Measurements from ENCODE around the gene CXXC4. TPM values are rescaled to one million over a fixed set of nuclear protein-coding genes. Genes with fewer than 3 reads are reported as not detected.
A peak's percentile ranks its signal among the peaks of the same experiment; 100 is the strongest.

Gene CXXC4
- polyA plus RNA-seq, 1 donor = 13.5 TPM

DNA sequence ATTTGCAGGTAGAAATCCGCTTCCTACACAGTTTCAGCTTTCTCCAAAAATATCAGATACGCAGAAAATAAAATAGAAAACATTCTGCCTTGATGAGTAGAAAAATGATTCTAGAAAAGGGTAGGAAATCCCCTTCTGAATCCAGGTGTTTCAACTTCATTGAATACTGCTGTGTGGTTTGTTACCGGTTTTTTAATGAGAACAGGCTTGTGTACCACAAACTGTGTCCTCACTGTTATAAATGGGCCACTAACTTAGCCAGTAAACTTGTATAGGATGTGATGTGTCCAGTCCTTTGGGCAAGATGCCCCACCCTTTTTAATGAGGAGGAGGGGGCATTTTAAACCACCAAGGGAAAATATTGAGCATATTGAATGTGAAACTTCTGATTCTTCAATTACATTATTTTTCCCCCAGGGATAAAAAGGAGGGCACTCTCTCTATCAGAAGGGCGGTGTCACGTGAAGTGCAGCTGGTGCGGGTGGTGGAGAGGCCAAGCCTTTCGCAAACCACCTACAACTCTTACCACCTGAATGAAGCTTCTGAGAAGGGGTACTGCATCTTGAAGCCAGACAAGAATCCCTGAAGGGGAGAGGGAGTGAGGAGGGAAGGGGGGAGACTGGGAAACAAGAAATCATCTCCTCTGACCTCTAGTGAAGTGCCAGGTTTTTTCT, 4.5 kb downstream of the CXXC4 start:
- DNase-seq = no peak

GRCh38 chr4:104489731-104490095, 5.0 kb downstream of the CXXC4 start:
- DNase-seq = no peak

DNA sequence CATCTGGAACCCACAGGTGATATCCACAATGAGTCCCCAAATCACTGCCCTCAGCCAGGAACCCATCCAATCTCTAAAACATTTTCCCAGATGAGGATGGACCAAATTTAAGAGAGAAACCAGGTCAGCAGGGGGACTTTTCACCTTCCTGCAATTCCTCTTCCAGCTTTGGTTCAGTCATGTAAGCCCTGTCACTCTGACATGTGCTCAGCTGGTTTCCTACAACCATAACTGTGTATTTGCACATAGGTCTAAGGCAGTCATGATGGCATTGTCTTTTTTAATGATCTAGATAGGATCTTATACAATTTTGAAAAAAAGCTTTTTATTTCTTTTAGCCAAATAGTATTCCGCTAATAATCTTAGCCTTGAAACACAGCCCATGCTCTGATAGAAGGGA, 6.5 kb downstream of the CXXC4 start:
- no peak for DNase-seq

DNA sequence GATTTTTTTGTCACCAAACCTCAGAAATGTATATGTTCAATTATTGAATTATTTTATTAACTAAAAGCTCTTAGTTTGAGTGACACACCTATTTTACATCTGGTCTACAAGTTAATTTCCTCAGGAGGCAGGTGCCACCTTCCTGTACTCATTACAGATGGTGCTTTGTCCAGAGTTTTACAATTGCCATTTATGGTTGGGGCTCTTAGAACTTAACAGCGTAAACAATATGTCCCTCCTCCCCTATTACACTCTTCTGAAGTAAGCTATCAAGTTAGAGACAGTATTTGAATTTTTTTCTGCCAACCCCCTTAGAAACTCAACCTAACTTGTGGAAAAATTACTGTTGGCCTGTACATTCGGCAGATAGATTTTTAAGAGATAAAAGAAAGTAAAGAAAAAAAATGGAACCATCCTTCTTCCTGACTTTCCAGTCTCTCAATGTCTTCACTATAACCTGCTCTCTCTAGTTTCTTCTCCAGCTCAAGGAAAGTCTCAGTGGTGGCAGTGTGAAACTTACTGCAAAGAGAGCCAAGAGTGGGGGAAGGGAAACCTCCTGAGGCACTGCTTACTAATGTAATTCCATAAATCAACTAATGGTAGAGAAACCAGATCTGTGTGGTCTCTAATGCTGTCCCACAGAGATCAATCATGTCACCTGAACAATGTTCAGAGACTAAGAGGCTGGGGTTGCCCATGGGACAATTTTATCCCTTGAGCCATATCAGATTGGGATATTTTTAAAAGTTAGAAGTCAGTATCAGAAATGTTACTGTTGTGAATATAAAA, 7.8 kb downstream of the CXXC4 start:
- DNase-seq = peak; percentile 53

- no peak for DNase-seq
These were observed 19.0 kb downstream of the CXXC4 start for GRCh38 chr4:104475652-104476051.

- DNase-seq = no peak
These were observed 21.9 kb downstream of the CXXC4 start for GRCh38 chr4:104472766-104473165.

- DNase-seq = no peak
These were observed 23.9 kb downstream of the CXXC4 start for GRCh38 chr4:104470770-104471169.

DNA sequence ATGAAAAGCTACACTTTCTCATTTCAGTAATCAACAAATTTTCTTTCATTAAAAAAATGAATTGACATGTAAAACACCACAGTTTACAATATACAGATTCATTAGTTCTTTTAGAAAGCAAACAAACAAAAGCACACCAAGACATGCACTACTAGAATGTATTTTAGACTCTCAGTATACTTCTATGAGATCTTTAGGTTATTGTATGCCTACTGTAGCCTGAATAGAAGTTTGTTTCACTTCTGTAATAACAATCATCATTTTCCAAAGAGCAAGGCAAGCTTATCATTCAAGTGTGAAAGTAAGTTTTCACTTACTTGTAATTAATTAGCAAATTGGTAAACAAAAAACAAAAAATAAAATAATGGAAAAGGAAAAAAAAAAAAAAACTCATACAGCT, 24.9 kb downstream of the CXXC4 start:
- no peak for DNase-seq

GRCh38 chr4:104465619-104466018, 29.1 kb downstream of the CXXC4 start:
- DNase-seq = no peak

DNA sequence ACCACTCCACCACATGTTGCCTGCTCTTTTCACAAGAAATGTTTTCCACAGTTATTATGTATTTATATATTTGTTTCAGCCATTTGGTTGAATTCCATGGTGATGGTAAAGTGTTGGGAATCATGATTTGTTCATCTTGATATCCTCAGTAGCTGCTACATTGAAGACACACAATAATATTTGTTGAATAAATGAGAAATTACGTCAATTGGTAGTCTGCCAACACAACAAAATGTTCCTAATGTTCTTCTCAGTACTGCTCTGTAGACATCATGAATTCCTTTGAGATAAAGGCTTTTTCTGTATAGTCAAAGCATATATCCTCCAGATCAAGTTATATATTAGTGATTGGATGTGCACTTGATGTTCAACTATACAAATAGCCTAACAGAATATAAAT, 29.5 kb downstream of the CXXC4 start:
- DNase-seq = no peak

DNA sequence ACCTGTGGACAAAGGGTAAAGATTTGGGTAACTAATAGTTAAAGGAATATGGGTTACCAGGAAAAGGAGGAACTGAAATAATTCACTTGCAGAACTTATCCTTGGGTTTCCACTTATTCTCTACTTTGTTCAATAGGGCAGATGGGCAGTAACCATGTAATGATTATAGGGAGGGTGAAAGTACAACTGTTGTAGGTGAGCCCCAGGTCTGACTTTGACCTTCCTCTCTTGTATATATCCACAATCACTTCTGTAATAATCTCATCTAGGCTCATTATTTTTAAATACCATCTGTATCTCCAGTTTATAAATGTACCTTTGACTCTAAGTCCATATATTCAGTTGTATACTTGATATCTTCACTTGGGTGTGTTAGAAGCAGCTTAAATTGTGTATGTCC, 32.1 kb downstream of the CXXC4 start:
- no peak for DNase-seq

DNA sequence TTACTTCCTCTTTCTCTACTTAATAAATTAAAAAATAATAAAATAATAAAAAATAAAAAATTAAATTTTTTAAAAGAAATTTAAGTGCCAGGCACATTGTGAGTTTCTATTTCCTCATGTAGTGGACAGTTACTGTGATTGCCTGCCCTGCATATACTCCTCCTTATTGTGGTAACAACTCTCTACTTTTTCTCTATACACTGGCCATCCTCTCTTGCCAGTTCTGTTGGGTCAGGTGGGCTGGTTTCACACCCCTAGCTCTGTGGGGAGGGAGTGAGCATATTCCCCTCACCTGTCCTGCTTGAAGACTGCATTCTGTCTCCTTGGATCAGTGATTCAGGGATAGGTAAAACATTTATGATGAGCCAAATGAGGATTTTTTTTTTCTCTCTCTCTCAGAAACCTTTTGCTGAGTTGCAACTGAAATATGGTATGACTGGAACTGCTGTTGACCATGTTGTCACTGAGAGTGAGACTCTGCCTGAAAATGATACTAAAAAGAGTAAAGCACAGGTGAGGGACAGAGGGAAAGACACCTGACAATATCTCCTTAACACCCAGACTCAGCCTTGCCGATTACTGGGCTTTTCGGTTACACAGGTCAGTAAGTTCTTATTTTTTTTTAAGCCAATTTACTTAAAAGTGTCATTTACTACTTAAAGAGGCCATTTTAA, 37.2 kb downstream of the CXXC4 start:
- DNase-seq = no peak

- DNase-seq = no peak
These were observed 43.1 kb downstream of the CXXC4 start for GRCh38 chr4:104451573-104451972.

- no peak for DNase-seq
These were observed 45.2 kb downstream of the CXXC4 start for GRCh38 chr4:104449537-104449936.

GRCh38 chr4:104447294-104447693, 47.4 kb downstream of the CXXC4 start:
- no peak for DNase-seq

DNA sequence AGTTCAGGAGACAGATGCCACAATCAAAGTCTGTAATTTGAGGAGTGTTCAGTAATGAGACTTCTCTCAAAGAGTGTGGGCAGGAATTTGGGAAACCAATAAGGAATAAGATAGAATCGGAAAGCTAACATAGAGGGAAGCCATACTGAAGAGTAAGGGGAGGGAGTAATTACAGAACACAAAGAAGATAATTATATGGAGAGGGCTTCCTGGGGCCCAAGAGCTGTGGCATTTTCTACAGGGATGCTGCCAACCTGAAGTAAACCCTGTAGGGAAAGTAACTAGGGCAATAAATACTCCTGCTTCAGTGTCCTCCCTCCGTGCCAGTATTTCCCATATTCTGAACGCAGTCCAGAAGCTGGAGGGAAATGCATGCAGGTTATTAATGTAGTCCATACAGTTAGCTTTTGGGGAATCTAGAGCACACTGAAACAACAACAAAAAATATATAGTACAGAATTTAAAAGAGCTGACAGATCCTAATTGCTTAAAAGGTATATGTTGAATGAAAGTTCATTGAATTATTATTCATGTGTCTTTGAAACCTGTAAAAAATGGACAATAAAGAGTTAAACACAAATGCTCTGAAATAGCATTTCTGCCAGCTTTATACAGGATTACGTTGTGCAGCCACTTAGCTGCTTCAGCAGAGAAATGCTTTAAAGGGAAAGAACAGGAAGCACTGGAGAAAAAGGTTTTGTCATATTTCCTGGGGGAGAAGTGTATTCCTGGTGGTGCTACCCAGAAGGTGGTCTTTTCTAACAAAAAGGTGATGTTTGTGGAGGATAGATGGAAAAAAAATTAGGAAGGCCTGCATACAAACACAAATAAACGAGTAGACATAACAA, 48.0 kb downstream of the CXXC4 start:
- DNase-seq = no peak

GRCh38 chr4:104444685-104445084, 50.0 kb downstream of the CXXC4 start:
- no peak for DNase-seq

DNA sequence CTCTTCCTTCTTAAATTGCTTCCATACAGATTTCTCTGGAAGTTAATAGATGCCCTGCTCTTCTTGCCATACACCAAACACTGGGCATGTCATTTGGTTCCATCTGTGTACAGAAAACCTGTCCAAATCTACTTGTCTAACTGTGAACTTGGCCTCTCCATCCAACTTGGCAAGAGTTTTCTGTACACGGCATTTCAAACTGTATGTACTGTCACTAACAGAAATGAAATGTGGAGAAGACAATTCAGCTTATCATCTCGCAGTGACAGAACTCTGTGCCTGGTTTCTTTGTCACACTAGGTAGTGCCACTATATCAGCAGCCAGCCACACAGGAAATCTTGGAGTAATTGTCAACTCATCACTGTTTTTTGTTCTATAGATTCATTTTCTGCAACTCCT, 58.2 kb downstream of the CXXC4 start:
- no peak for DNase-seq

GRCh38 chr4:104429150-104429741, 65.4 kb downstream of the CXXC4 start:
- no peak for DNase-seq

DNA sequence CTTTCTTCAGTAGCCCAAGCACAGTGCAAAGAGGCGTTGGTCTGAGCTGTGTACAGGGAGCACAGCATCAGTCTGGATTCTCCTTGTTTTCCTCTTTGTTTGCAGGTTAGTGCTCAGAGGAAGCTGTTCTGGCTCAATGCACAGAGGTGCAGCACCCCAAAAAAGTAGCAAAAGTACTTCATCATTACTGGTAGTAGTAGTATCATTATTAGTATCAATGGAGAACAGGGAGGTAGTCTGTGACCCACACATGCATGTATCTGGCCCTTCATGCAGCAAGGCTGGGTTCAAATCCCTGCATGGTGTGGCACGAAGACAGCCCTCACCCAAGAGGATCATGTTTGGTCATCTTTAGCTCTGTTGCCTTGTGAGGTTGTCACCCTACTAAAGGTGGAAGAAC, 68.7 kb downstream of the CXXC4 start:
- DNase-seq = no peak

DNA sequence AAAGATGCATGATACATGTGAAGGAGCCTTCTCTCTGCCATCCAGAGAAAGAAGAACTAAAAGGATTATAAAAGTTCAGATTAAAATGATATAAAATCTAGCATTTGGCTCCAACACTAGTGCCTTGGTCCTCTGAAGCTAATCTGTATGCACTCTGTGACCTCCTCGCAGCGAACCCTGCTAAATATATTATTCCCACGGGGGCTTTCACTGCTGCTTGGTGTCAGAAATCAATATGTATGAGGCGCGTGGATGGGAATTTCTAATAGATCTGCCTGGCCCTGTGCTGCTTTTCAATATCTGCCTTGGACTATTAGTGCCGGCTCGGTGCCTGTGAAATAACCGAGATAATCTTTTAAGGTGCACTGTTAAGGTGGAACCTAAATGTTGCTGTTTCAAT, 69.7 kb downstream of the CXXC4 start:
- DNase-seq = no peak

DNA sequence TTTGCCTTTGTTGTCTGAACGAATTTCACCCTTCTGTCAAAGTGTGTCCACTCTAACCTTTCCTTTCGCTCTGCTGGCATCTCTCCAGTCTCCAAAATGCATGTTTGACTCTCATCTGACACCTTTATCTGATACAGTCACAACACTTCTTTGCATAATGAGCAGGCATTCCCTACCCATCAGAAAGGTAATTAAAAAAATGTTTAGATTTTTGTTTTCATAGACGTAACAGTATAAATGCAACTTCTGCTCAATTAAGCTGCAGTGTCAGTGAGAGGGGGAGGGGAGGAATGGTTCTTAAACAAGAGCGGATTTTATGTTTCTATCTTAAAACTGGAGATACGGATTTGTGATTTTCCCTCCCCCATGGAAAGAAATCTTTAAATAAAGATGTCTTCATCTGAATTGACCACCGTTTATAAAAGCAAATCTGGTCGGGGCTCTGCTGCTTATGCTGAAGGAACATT, 70.2 kb downstream of the CXXC4 start:
- DNase-seq = no peak
